Thymus (tissue), 11 donors: ENCODE measurements around the gene SLC22A6. TPM values are rescaled to one million over a fixed set of nuclear protein-coding genes. Genes with fewer than 3 reads are reported as not detected.

ENCODE experiments used
- DNase-seq, 9 donors: peaks; one replicate each; pipeline ENCODE4 v3.0.0-alpha.2; 2013; ENCODE audit warnings: low spot score in 9 of 9, low read depth in 6 of 9, missing footprints in 1 of 9
- H3K27ac ChIP-seq, 2 donors: one replicate each; pipeline ENCODE4 v1.5.1; 2013; ENCODE audit warnings: control low read depth in 1 of 2, low read depth in 1 of 2, low read length in 1 of 2, mild to moderate bottlenecking in 1 of 2, moderate library complexity in 1 of 2
- H3K27me3 ChIP-seq, 2 donors: one replicate each; pipeline ENCODE4 v1.5.1; 2013; ENCODE audit warnings: low read length in 1 of 2; ENCODE audit not compliant: control insufficient read depth in 2 of 2, insufficient read depth in 1 of 2
- H3K36me3 ChIP-seq, 2 donors: one replicate each; pipeline ENCODE4 v1.5.1; 2013; ENCODE audit warnings: low read length in 1 of 2, mild to moderate bottlenecking in 1 of 2, moderate library complexity in 1 of 2; ENCODE audit not compliant: control insufficient read depth in 2 of 2, insufficient read depth in 2 of 2
- H3K4me1 ChIP-seq, 2 donors: one replicate each; pipeline ENCODE4 v1.5.1; 2013; ENCODE audit warnings: low read length in 2 of 2; ENCODE audit not compliant: control insufficient read depth in 2 of 2, insufficient read depth in 2 of 2
- H3K4me3 ChIP-seq, 2 donors: one replicate each; pipeline ENCODE4 v1.5.1; 2013; ENCODE audit warnings: low read length in 2 of 2, control low read depth in 1 of 2, mild to moderate bottlenecking in 1 of 2
- H3K9me3 ChIP-seq, 2 donors: one replicate each; pipeline ENCODE4 v1.5.1; 2013; ENCODE audit warnings: low read length in 1 of 2, mild to moderate bottlenecking in 1 of 2; ENCODE audit not compliant: control insufficient read depth in 2 of 2, insufficient read depth in 1 of 2
- WGBS: extraction: QIAGEN DNeasy Blood & Tissue Kit; methylation state at CpG from one replicate; pipeline ENCODE4 v1.1.7; 2013; 5-methylcytosine and 5-hydroxymethylcytosine counted together
- polyA plus RNA-seq: library from polyadenylated mRNA; stranded (reverse); fragments of 200-250 nt; gene quantifications from one replicate; pipeline ENCODE4 v1.2.3, GENCODE V29; 2013
- total RNA-seq: library from RNA; stranded (reverse); fragments of 120-200 nt; gene quantifications from one replicate; pipeline ENCODE4 v1.2.4, GENCODE V29; 2013
- donor health status: healthy.

SLC22A6 gene
- total and polyA plus RNA-seq, 2 donors = not detected

GRCh38 chr11:63015521-63016215 lies 30.9 kb upstream of the SLC22A6 start, which contains the start of gene SLC22A8:
Gene SLC22A8 (minus strand): TSS chr11:63015841. CDS start chr11:63014958, 883 bp downstream.
- H3K27me3 ChIP-seq = peaks cover 0 to 13% of the 10 kb centered on the region in 2 donors
- WGBS = 75% methylated on average over 18 of the region's 18 CpGs

GRCh38 chr11:63014408-63015055 lies 29.8 kb upstream of the SLC22A6 start:
- no peak overlapping the region for H3K4me3 ChIP-seq
- DNase-seq = no peak
- H3K9me3 ChIP-seq = no peaks in the 10 kb centered on the region
- WGBS = 91% methylated on average over 13 of the region's 13 CpGs
- no peak overlapping the region for H3K27ac ChIP-seq
- H3K36me3 ChIP-seq = no peaks in the 10 kb centered on the region
- no peaks in the 10 kb centered on the region for H3K4me1 ChIP-seq
- peaks cover 0 to 15% of the 10 kb centered on the region in 2 donors for H3K27me3 ChIP-seq

More at GRCh38 chr11:63015521-63016215, 30.9 kb upstream of the SLC22A6 start, which contains the start of gene SLC22A8:
- Histone ChIP-seq H3K4me3 (no peak within 1 kb of the TSS), H3K4me1 (no peaks in the 10 kb centered on the region), H3K36me3 (no peaks in the 10 kb centered on the region), H3K9me3 (no peaks in the 10 kb centered on the region), H3K27ac (no peak within 1 kb of the TSS)
- DNase-seq = no peak

GRCh38 chr11:63012839-63013238 lies 28.1 kb upstream of the SLC22A6 start:
- 91% methylated on average over 1 of the region's 1 CpG for WGBS
- peaks cover 0 to 15% of the 10 kb centered on the region in 2 donors for H3K27me3 ChIP-seq
- no peak overlapping the region for H3K4me3 ChIP-seq
- DNase-seq = no peak
- no peaks in the 10 kb centered on the region for H3K4me1 ChIP-seq
- no peaks in the 10 kb centered on the region for H3K36me3 ChIP-seq
- no peaks in the 10 kb centered on the region for H3K9me3 ChIP-seq
- no peak overlapping the region for H3K27ac ChIP-seq

- Histone ChIP-seq H3K36me3 (no peaks in the 10 kb centered on the region), H3K27ac (no peak overlapping the region), H3K9me3 (no peaks in the 10 kb centered on the region), H3K4me1 (no peaks in the 10 kb centered on the region), H3K4me3 (no peak overlapping the region), H3K27me3 (peaks cover 0 to 12% of the 10 kb centered on the region in 2 donors)
- 92% methylated on average over 11 of the region's 11 CpGs for WGBS
- DNase-seq = no peak
Measured at GRCh38 chr11:63012430-63012829, 27.7 kb upstream of the SLC22A6 start.

- 91% methylated on average over 5 of the region's 5 CpGs for WGBS
- H3K4me1 ChIP-seq = no peaks in the 10 kb centered on the region
- no peaks in the 10 kb centered on the region for H3K36me3 ChIP-seq
- H3K4me3 ChIP-seq = no peak overlapping the region
- H3K9me3 ChIP-seq = no peaks in the 10 kb centered on the region
- H3K27ac ChIP-seq = no peak overlapping the region
- no peak for DNase-seq
- H3K27me3 ChIP-seq = peaks cover 0 to 7% of the 10 kb centered on the region in 2 donors
Measured at GRCh38 chr11:63010934-63011439, 26.2 kb upstream of the SLC22A6 start.

- 94% methylated on average over 5 of the region's 5 CpGs for WGBS
- Histone ChIP-seq H3K4me1 (no peaks in the 10 kb centered on the region), H3K27me3 (peaks cover 0 to 5% of the 10 kb centered on the region in 2 donors), H3K27ac (no peak overlapping the region), H3K4me3 (no peak overlapping the region), H3K9me3 (no peaks in the 10 kb centered on the region), H3K36me3 (no peaks in the 10 kb centered on the region)
- DNase-seq = no peak
Measured at GRCh38 chr11:63007920-63008319, 23.2 kb upstream of the SLC22A6 start.

- Histone ChIP-seq H3K4me1 (no peaks in the 10 kb centered on the region), H3K4me3 (no peak overlapping the region), H3K27ac (no peak overlapping the region), H3K9me3 (no peaks in the 10 kb centered on the region), H3K36me3 (no peaks in the 10 kb centered on the region), H3K27me3 (peaks cover 0 to 3% of the 10 kb centered on the region in 2 donors)
- DNase-seq = no peak
- WGBS = 92% methylated on average over 9 of the region's 9 CpGs
Measured at GRCh38 chr11:63001456-63001855, 16.7 kb upstream of the SLC22A6 start.

GRCh38 chr11:62999649-63000048 lies 14.9 kb upstream of the SLC22A6 start:
- H3K4me1 ChIP-seq = no peaks in the 10 kb centered on the region
- peaks cover 0 to 3% of the 10 kb centered on the region in 2 donors for H3K27me3 ChIP-seq
- no peaks in the 10 kb centered on the region for H3K36me3 ChIP-seq
- no peak overlapping the region for H3K27ac ChIP-seq
- WGBS = 26% methylated on average over 7 of the region's 7 CpGs
- no peak overlapping the region for H3K4me3 ChIP-seq
- H3K9me3 ChIP-seq = no peaks in the 10 kb centered on the region
- no peak for DNase-seq

GRCh38 chr11:62999156-62999555 lies 14.4 kb upstream of the SLC22A6 start:
- Histone ChIP-seq H3K27ac (no peak overlapping the region), H3K4me3 (no peak overlapping the region), H3K27me3 (peaks cover 0 to 3% of the 10 kb centered on the region in 2 donors), H3K36me3 (no peaks in the 10 kb centered on the region), H3K4me1 (no peaks in the 10 kb centered on the region), H3K9me3 (no peaks in the 10 kb centered on the region)
- 96% methylated on average over 5 of the region's 5 CpGs for WGBS
- DNase-seq = no peak
